Spleen (tissue), 7 donors: ENCODE results near the gene FASTKD3.

Experiments used
- CTCF ChIP-seq, 11 experiments: fragments of 200-600 bp in 7 of 11; fragments of 450-650 bp in 4 of 11; sonication (generic) in 4 of 11; IDR thresholded peaks in 8 of 11; conservative IDR thresholded peaks in 3 of 11; 1 replicate in 7 of 11; 2 replicates in 4 of 11; pipeline versions ENCODE4 v1.4.0 to v1.8.0; 2016 to 2021; ENCODE audit warnings: antibody characterized with exemption in 11 of 11, inconsistent platforms in 4 of 11, mild to moderate bottlenecking in 1 of 11
- POLR2A ChIP-seq, 3 donors: fragments of 450-650 bp; IDR thresholded peaks; one replicate each; pipeline ENCODE4 v1.5.1; 2017; ENCODE audit warnings: antibody characterized with exemption in 3 of 3, mild to moderate bottlenecking in 1 of 3
- POLR2AphosphoS5 ChIP-seq, 3 donors: sonication (generic); formaldehyde crosslinking; IDR thresholded peaks; one replicate each; pipeline ENCODE4 v1.5.1; 2017; ENCODE audit warnings: antibody characterized with exemption in 3 of 3
- donor health status: DM: no; HTN: no; CAD: no; lungs with moderate emphysema.
- donor health status: DM: no; HTN: no; CAD: no.
- donor health status: DM: no; HTN: no; CAD: no.

- no peak for TF ChIP-seq CTCF (IDR thresholded peaks at IDR 0.05 in 8 of 11, conservative IDR thresholded peaks at IDR 0.05 in 3 of 11)
- TF ChIP-seq POLR2A (IDR thresholded peaks at IDR 0.05): no peak
- no peak for TF ChIP-seq POLR2AphosphoS5 (IDR thresholded peaks at IDR 0.05)
Observed at GRCh38 chr5:7822449-7822848, 46.4 kb downstream of the FASTKD3 start.
